ENCODE measurements around the gene GIMAP2. TPM values are rescaled to one million over a fixed set of nuclear protein-coding genes. Genes with fewer than 3 reads are reported as not detected.
"Not testable (repeated sequence)": the region's sequence is repeated elsewhere in the genome, so short reads cannot be mapped to it uniquely, and the experiment has no call there.

Gene GIMAP2
- total RNA-seq, 2 experiments from 2014 or later, result 45.0 to 49.5 TPM

DNA sequence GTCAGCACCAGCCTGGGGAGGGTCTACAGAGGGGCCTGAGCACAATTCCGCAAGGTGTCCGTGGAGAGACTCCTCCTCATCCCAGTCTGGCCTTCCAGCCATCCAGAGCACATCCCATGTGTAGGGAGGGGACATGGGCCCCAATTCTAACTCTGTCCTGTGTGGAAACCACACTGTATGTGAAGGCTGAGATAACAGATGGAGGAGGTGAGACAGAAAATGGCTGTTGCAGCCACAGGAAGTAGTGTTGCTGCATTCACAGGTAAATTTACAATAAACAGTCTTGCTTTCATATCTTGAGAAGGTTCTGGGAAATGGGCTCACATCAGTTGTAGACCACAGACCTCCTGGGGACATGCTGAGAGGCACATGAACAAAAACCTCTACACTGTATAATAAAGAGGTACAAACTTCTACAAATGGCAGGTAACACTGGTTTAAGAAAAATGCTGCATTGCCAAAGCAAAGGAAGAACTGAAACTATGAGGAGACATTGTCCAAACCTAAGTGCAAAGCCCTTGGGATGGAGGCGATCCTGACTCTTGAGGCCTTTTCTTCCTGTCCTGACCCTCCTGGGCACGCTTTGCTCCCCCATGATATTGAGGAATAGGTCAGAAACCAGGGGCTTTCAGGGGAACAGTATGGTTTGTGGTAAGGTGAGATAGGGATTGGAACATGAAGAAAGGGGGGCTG is 21.6 kb upstream of the GIMAP2 start:
- Mint-ChIP-seq H3K36me3 (ENCODE audit: low read depth) (peaks cover 8% of the 10 kb centered on the region), H3K4me3 (peak overlapping the region; percentile 25), H3K27me3 (ENCODE audit: low read depth) (no peaks in the 10 kb centered on the region), H3K9me3 (peaks cover 5% of the 10 kb centered on the region), H3K27ac (peak overlapping the region; percentile 95), H3K4me1 (ENCODE audit: low read depth) (peaks cover 76% of the 10 kb centered on the region)
- intact Hi-C loops (cut with micrococcal nuclease), result no loop called here
- DNase-seq, result peak; percentile 59
- CTCF ChIA-PET, result no interaction called here

DNA sequence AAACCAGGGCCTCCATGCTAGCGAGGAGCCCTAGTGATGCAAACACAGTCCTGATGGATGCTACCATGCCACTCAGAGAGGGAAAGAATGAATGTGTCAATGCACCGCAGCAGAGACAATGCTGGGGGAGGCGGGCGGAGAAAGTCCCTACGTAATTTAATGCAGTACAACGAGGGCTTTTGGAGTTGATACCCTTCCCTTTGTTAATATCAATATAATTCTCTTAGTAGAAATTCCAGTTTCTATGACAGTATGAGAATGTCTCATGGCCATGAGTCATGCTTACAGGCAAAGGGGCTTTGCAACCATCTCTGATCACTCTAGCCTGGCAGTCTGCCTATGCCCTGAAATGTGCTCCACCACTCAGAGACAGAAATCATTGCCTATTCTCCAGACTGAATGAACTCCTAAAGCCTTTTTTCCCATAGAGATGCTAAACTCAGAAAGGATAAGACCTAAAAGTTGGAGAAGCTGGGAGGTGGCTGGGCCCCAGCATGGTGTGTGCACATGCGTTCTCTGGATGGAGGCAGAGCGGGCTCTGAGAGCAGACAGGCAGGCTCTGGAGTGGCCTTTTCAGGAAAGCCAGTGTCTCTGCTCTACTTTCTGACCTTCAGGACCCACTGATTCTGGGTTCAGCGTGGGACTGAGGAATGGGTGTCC is 20.3 kb upstream of the GIMAP2 start:
- peak; percentile 87 for DNase-seq
- CTCF ChIA-PET, result interaction anchor here (1.0 to 1.3 kb wide), 2 partner anchors 52 to 216 kb away, joined by 4 to 5 read pairs; no protein-coding TSS in a partner anchor
- peaks cover 7% of the 10 kb centered on the region for H3K9me3 Mint-ChIP-seq
- H3K27me3 Mint-ChIP-seq (ENCODE audit: low read depth), result no peaks in the 10 kb centered on the region
- H3K36me3 Mint-ChIP-seq (ENCODE audit: low read depth), result peaks cover 8% of the 10 kb centered on the region
- intact Hi-C loops (cut with micrococcal nuclease), result loop anchor here (1.0 to 5.0 kb wide), 5 partner anchors 44 to 343 kb away; partner anchors contain the start of genes ACTR3C and LRRC61
- H3K4me3 Mint-ChIP-seq, result peak overlapping the region; percentile 10
- peaks cover 83% of the 10 kb centered on the region for H3K4me1 Mint-ChIP-seq (ENCODE audit: low read depth)
- peak overlapping the region; percentile 95 for H3K27ac Mint-ChIP-seq

DNA sequence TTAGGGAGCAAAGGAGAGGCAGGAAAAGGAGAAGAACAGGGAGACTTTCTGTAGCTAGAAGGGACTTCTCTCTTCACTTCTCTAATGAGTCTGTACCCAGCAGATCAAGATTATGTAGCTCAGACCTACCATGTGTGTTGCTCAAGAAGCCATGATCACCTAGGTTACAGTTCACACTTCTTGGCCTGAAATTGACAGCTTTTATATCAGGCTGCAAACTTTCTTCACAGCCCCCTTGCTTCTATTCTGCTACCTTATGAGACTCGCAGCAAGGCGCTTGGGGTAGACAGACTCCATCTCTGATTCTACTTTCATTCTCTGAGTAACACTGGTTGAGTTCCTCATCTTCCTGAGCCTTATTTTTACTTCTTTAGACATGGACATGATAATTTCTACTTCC is 19.6 kb upstream of the GIMAP2 start:
- Mint-ChIP-seq H3K36me3 (ENCODE audit: low read depth) (peaks cover 8% of the 10 kb centered on the region), H3K27ac (peak overlapping the region; percentile 95), H3K9me3 (peaks cover 7% of the 10 kb centered on the region), H3K27me3 (ENCODE audit: low read depth) (no peaks in the 10 kb centered on the region), H3K4me3 (peak overlapping the region; percentile 10), H3K4me1 (ENCODE audit: low read depth) (peaks cover 87% of the 10 kb centered on the region)
- intact Hi-C loops (cut with micrococcal nuclease), result loop anchor here (1.0 to 5.0 kb wide), 5 partner anchors 45 to 344 kb away; partner anchors contain the start of genes ACTR3C and LRRC61
- DNase-seq, result peak; percentile 59
- CTCF ChIA-PET, result interaction anchor here (1.0 to 1.3 kb wide), 3 partner anchors 51 to 217 kb away, joined by 3 to 5 read pairs (median 4); no protein-coding TSS in a partner anchor

DNA sequence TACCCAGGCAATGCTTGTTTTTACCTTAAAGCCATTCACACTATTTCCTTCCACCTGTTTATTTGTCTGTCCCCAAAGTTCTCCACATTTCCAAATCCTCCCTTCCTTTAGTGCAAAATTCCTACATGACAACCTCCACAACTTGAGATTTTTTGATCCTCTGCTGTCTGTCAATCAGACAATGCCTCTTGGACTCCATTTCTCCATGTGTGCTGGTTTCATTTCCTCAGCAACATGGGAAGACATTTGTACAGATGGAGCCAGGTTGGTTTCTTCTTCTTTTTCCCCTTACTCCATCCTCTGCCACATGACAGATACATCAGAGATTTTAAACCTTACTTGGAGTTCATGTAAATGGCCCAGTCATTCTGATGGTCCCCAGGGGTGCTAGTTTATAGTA is 19.1 kb upstream of the GIMAP2 start:
- CTCF ChIA-PET, result interaction anchor here (0.6 to 2.5 kb wide), 5 partner anchors 49 to 217 kb away, joined by 3 to 11 read pairs (median 4); no protein-coding TSS in a partner anchor
- Mint-ChIP-seq H3K4me1 (ENCODE audit: low read depth) (peaks cover 88% of the 10 kb centered on the region), H3K36me3 (ENCODE audit: low read depth) (peaks cover 8% of the 10 kb centered on the region), H3K27ac (peak overlapping the region; percentile 95), H3K4me3 (peak overlapping the region; percentile 16), H3K27me3 (ENCODE audit: low read depth) (no peaks in the 10 kb centered on the region), H3K9me3 (peaks cover 7% of the 10 kb centered on the region)
- DNase-seq, result no peak
- intact Hi-C loops (cut with micrococcal nuclease), result loop anchor here (5.0 kb wide), 1 partner anchor 344 kb away; the partner anchor contains the start of genes ACTR3C and LRRC61

DNA sequence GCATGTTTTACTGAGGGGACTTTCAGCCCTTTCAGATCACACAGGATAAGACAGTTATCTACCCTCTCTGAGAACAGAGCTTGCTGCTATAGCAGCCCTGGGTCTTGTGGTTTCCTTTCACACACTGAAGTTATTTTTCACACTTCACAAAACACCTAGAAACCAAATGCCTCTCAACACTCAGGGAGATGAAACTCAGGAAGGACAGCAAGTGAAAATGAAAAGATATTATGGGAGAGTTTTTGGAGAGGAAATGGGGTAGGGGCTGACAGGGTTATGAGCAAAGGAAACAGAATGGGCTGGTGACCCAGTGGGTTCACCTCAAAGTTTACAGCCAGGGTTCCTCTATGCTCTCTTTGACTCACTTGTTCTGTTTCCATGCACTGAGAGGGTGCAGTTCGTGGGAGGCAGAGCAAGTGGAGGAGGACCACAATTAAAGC is 17.0 kb upstream of the GIMAP2 start:
- Mint-ChIP-seq H3K4me1 (ENCODE audit: low read depth) (peaks cover 88% of the 10 kb centered on the region), H3K9me3 (peaks cover 12% of the 10 kb centered on the region), H3K27ac (peak overlapping the region; percentile 95), H3K27me3 (ENCODE audit: low read depth) (no peaks in the 10 kb centered on the region), H3K4me3 (peak overlapping the region; percentile 19), H3K36me3 (ENCODE audit: low read depth) (peaks cover 9% of the 10 kb centered on the region)
- intact Hi-C loops (cut with micrococcal nuclease), result loop anchor here (1.0 to 5.0 kb wide), 9 partner anchors 8 to 346 kb away; partner anchors contain the start of genes ACTR3C, GIMAP2, GIMAP6 and GIMAP7
- CTCF ChIA-PET, result interaction anchor here (0.7 to 2.6 kb wide), 3 partner anchors 17 to 87 kb away, joined by 4 to 11 read pairs (median 6); partner anchors contain the start of gene GIMAP2
- peak; percentile 71 for DNase-seq

DNA sequence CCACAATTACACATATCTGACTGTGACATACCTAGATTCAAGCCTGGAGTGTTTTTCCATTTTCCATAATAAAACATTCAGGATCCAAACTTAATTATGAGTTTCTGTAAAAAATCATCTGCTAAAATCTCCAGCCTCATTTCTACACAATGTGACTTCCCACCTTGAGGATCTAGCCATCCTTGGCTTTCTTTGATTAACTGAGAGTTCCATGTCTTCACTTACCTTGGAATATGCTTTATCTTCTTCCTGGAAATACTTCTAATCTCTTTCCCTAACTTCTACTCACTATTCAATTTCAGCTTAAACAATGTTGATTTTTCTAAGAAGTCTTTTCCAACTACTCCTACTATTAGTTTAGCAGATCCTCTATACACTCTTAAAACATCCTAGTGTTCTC is 16.5 kb upstream of the GIMAP2 start:
- H3K27ac Mint-ChIP-seq, result peak overlapping the region; percentile 95
- peak overlapping the region; percentile 6 for H3K4me3 Mint-ChIP-seq
- H3K9me3 Mint-ChIP-seq, result peaks cover 12% of the 10 kb centered on the region
- H3K4me1 Mint-ChIP-seq (ENCODE audit: low read depth), result peaks cover 83% of the 10 kb centered on the region
- CTCF ChIA-PET, result interaction anchor here (0.8 to 2.6 kb wide), 4 partner anchors 16 to 221 kb away, joined by 3 to 6 read pairs (median 4); partner anchors contain the start of gene GIMAP2
- H3K36me3 Mint-ChIP-seq (ENCODE audit: low read depth), result peaks cover 8% of the 10 kb centered on the region
- intact Hi-C loops (cut with micrococcal nuclease), result loop anchor here (1.0 to 5.0 kb wide), 9 partner anchors 7 to 347 kb away; partner anchors contain the start of genes ACTR3C, GIMAP2, GIMAP6 and GIMAP7
- no peak for DNase-seq
- H3K27me3 Mint-ChIP-seq (ENCODE audit: low read depth), result no peaks in the 10 kb centered on the region

DNA sequence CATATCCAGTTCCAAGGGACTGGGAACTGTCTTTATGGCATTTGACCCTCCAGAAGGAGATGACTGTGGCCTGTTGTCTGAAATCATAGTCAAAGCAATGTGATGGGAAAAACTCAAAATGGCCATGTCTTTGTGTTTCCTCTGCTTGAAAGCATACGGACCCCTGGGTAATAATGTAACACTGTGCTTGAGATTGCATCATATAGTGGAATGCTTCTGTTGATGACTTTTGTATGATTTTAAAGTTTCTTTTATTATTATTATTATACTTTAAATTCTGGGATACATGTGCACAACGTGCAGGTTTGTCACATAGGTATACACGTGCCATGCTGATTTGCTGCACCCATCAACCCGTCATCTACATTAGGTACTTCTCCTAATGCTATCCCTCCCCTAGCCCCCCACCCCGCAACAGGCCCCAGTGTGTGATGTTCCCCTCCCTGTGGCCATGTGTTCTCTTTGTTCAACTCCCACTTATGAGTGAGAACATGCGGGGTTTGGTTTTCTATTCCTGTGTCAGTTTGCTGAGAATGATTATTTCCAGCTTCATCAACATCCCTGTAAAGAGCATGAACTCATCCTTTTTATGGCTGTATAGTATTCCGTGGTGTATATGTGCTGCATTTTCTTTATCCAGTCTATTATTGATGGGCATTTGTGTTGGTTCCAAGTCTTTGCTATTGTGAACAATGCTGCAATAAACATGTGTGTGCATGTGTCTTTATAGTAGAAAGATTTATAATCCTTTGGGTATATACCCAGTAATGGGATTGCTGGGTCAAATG is 13.5 kb upstream of the GIMAP2 start:
- H3K27me3 Mint-ChIP-seq (ENCODE audit: low read depth); H3K4me3 Mint-ChIP-seq; H3K36me3 Mint-ChIP-seq (ENCODE audit: low read depth); intact Hi-C loops (cut with micrococcal nuclease); DNase-seq: not testable (repeated sequence)
- peak overlapping the region; percentile 62 for H3K27ac Mint-ChIP-seq
- CTCF ChIA-PET, result interaction anchor here (1.4 kb wide), 1 partner anchor 14 kb away, joined by 3 read pairs; the partner anchor contains the start of gene GIMAP2
- peaks cover 78% of the 10 kb centered on the region for H3K4me1 Mint-ChIP-seq (ENCODE audit: low read depth)
- peaks cover 12% of the 10 kb centered on the region for H3K9me3 Mint-ChIP-seq

DNA sequence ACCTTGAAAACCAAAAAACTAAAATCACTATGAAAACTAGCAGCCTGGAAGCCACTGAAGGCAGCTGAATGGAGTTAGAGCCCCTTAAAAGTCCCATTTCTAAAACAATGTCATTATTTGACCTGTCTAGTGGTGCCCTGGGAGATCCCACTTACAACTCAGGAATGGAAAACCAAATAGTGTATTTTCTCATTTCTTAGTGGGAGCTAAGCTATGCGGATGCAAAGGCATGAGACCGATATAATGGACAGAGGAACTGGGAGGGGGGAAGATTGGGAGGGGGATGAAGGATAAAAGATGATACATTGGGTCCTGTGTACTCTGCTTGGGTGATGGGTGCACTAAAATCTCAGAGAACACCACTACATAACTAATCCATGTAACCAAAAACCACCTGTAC is 9.8 kb upstream of the GIMAP2 start:
- Mint-ChIP-seq H3K4me1 (ENCODE audit: low read depth) (peaks cover 78% of the 10 kb centered on the region), H3K4me3 (no peak overlapping the region), H3K36me3 (ENCODE audit: low read depth) (peaks cover 10% of the 10 kb centered on the region), H3K27me3 (ENCODE audit: low read depth) (no peaks in the 10 kb centered on the region), H3K27ac (peak overlapping the region; percentile 5), H3K9me3 (peaks cover 7% of the 10 kb centered on the region)
- CTCF ChIA-PET, result interaction anchor here (1.2 kb wide), 1 partner anchor 10 kb away, joined by 3 read pairs; the partner anchor contains the start of gene GIMAP2
- DNase-seq, result no peak
- intact Hi-C loops (cut with micrococcal nuclease), result loop anchor here (1.0 kb wide), 1 partner anchor 7 kb away; no protein-coding TSS in a partner anchor

DNA sequence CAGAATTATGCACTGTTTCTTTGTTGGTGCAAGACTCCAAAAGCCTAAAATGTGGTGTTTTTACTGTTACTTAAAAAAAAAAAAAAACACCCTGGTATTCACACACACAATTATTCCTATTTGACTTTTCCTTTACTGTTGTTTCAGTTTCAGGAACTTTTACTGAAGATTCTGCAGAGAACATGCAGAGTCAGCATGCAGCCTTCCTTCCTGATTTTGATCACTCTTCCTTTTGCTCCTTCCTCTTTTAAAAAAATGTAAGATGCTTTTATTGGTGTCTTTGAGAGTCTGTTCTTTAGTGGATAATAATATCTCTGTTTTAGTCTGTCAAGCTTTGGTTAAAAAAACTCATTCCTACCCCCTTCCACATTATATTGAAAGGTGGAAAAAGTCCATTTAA is 9.2 kb upstream of the GIMAP2 start:
- Mint-ChIP-seq H3K27ac (peak overlapping the region; percentile 72), H3K4me1 (ENCODE audit: low read depth) (peaks cover 78% of the 10 kb centered on the region), H3K36me3 (ENCODE audit: low read depth) (peaks cover 13% of the 10 kb centered on the region), H3K4me3 (peak overlapping the region; percentile 30)
- intact Hi-C loops (cut with micrococcal nuclease), result loop anchor here (1.0 kb wide), 1 partner anchor 8 kb away; no protein-coding TSS in a partner anchor
- CTCF ChIA-PET, result interaction anchor here (1.2 kb wide), 1 partner anchor 10 kb away, joined by 3 read pairs; the partner anchor contains the start of gene GIMAP2
- H3K27me3 Mint-ChIP-seq (ENCODE audit: low read depth); DNase-seq; H3K9me3 Mint-ChIP-seq: not testable (repeated sequence)

DNA sequence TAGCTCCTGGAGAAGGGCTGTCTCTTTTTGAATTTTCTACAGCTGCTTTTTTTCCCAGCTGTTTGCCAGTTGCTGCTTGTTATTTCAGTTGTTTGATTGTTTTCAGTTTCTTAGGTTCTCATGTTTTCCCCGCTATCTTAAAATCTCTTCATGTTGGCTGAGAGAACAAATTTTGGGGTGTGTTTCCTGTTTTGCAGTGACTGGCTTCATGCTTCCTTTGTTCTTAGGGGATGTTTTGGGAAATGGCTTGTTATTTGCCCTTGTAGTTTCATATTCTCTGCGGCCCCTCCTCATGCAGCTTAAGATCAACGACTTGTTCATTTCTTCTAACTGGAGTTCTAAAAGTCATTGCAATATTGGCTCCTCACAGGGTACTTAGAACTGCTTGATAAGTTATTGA is 8.7 kb upstream of the GIMAP2 start:
- H3K9me3 Mint-ChIP-seq; H3K27me3 Mint-ChIP-seq (ENCODE audit: low read depth); CTCF ChIA-PET; DNase-seq: not testable (repeated sequence)
- Mint-ChIP-seq H3K4me1 (ENCODE audit: low read depth) (peaks cover 77% of the 10 kb centered on the region), H3K4me3 (peak overlapping the region; percentile 30), H3K36me3 (ENCODE audit: low read depth) (peaks cover 13% of the 10 kb centered on the region), H3K27ac (peak overlapping the region; percentile 72)
- intact Hi-C loops (cut with micrococcal nuclease), result loop anchor here (1.0 kb wide), 1 partner anchor 9 kb away; no protein-coding TSS in a partner anchor

DNA sequence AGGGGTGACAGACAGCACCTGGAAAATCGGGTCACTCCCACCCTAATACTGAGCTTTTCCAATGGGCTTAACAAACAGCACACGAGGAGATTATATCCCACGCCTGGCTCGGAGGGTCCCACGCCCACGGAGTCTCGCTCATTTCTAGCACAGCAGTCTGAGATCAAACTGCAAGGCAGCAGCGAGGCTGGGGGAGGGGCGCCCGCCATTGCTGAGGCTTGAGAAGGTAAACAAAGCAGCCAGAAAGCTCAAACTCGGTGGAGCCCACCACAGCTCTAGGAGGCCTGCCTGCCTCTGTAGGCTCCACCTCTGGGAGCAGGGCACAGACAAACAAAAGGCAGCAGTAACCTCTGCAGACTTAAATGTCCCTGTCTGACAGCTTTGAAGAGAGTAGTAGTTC is 6.9 kb upstream of the GIMAP2 start:
- peak; percentile 64 for DNase-seq
- peaks cover 16% of the 10 kb centered on the region for H3K36me3 Mint-ChIP-seq (ENCODE audit: low read depth)
- intact Hi-C loops (cut with micrococcal nuclease); CTCF ChIA-PET; H3K27me3 Mint-ChIP-seq (ENCODE audit: low read depth): not testable (repeated sequence)
- peak overlapping the region; percentile 83 for H3K4me3 Mint-ChIP-seq
- peaks cover 79% of the 10 kb centered on the region for H3K4me1 Mint-ChIP-seq (ENCODE audit: low read depth)
- peak overlapping the region; percentile 91 for H3K27ac Mint-ChIP-seq
- peaks cover 12% of the 10 kb centered on the region for H3K9me3 Mint-ChIP-seq

All from activated naive CD4-positive, alpha-beta T cell treated with anti-CD3 and anti-CD28 coated beads for 36 hours (primary cell).